CD14-positive monocyte (primary cell): ENCODE data around the gene PPIF. TPM values are rescaled to one million over a fixed set of nuclear protein-coding genes. Genes with fewer than 3 reads are reported as not detected.

Experiments
- DNase-seq, 3 donors: peaks; one replicate each; pipeline ENCODE4 v3.0.0-alpha.2; 2011 to 2022
- H2AFZ ChIP-seq: 2 replicates; pipeline ENCODE4 v1.6.0; 2012; ENCODE audit warnings: mild to moderate bottlenecking, low read depth, low read length, inconsistent platforms; ENCODE audit not compliant: insufficient read depth, poor library complexity, severe bottlenecking
- H3K27ac ChIP-seq, 2 donors: 1 replicate in 1 of 2; 2 replicates in 1 of 2; pipeline ENCODE4 v1.5.1; 2012 to 2013; ENCODE audit warnings: low read length in 2 of 2, control low read depth in 1 of 2, inconsistent platforms in 1 of 2, low read depth in 1 of 2, mild to moderate bottlenecking in 1 of 2
- H3K27me3 ChIP-seq, 2 donors: one replicate each; pipeline versions ENCODE4 v1.6.0 to v1.6.1; 2011 to 2013; ENCODE audit warnings: low read length in 2 of 2; ENCODE audit not compliant: control insufficient read depth in 2 of 2, insufficient read depth in 2 of 2
- H3K36me3 ChIP-seq, 2 donors: replicated peaks in 1 of 2; 1 replicate in 1 of 2; 2 replicates in 1 of 2; pipeline versions ENCODE4 v1.5.1 to v1.6.1; 2012 to 2013; ENCODE audit warnings: low read length in 2 of 2, control low read depth in 1 of 2, inconsistent platforms in 1 of 2, mild to moderate bottlenecking in 1 of 2; ENCODE audit not compliant: insufficient read depth in 2 of 2, control insufficient read depth in 1 of 2
- H3K4me1 ChIP-seq, 2 donors: 1 replicate in 1 of 2; 2 replicates in 1 of 2; pipeline versions ENCODE4 v1.5.1 to v1.6.1; 2012 to 2013; ENCODE audit warnings: low read length in 2 of 2, control low read depth in 1 of 2, inconsistent platforms in 1 of 2, mild to moderate bottlenecking in 1 of 2, moderate library complexity in 1 of 2; ENCODE audit not compliant: insufficient read depth in 2 of 2, control insufficient read depth in 1 of 2
- H3K4me2 ChIP-seq: replicated peaks from 2 replicates; pipeline ENCODE3; 2012; ENCODE audit warnings: low read length, moderate library complexity, mild to moderate bottlenecking; ENCODE audit not compliant: poor library complexity, severe bottlenecking; ENCODE audit errors: extremely low read depth
- H3K4me3 ChIP-seq, 3 experiments: fragments of 200-600 bp in 1 of 3; sonication (generic) in 1 of 3; replicated peaks in 1 of 3; 1 replicate in 2 of 3; 2 replicates in 1 of 3; pipeline ENCODE4 v1.5.1; 2011 to 2013; ENCODE audit warnings: low read length in 3 of 3, mild to moderate bottlenecking in 3 of 3, control low read depth in 2 of 3, low read depth in 2 of 3, inconsistent platforms in 1 of 3, moderate library complexity in 1 of 3
- H3K79me2 ChIP-seq: 2 replicates; pipeline ENCODE4 v1.6.0; 2012; ENCODE audit warnings: mild to moderate bottlenecking, control low read depth, inconsistent platforms, low read length, moderate library complexity; ENCODE audit not compliant: insufficient read depth
- H3K9ac ChIP-seq: 2 replicates; pipeline ENCODE4 v1.6.0; 2017; ENCODE audit warnings: low read length, mild to moderate bottlenecking; ENCODE audit not compliant: insufficient read depth, poor library complexity, severe bottlenecking
- H3K9me3 ChIP-seq, 2 donors: replicated peaks in 1 of 2; 1 replicate in 1 of 2; 2 replicates in 1 of 2; pipeline versions ENCODE4 v1.5.1 to v1.6.1; 2012 to 2013; ENCODE audit warnings: low read length in 2 of 2, control low read depth in 1 of 2; ENCODE audit not compliant: control insufficient read depth in 1 of 2, insufficient read depth in 1 of 2
- H4K20me1 ChIP-seq: 2 replicates; pipeline ENCODE4 v1.6.0; 2012; ENCODE audit warnings: mild to moderate bottlenecking, low read length, control low read depth, moderate library complexity; ENCODE audit not compliant: insufficient read depth
- H3K27ac Mint-ChIP-seq, 7 donors: one replicate each; pipeline ENCODE4 v1.8.0; 2020; ENCODE audit warnings: mild to moderate bottlenecking in 7 of 7, mixed read lengths in 7 of 7, moderate library complexity in 6 of 7, inconsistent platforms in 2 of 7
- H3K27me3 Mint-ChIP-seq, 3 donors: one replicate each; pipeline ENCODE4 v1.8.0; 2021 to 2022; ENCODE audit warnings: low read depth in 3 of 3, mild to moderate bottlenecking in 3 of 3, mixed read lengths in 3 of 3, moderate library complexity in 3 of 3, inconsistent platforms in 1 of 3
- H3K36me3 Mint-ChIP-seq, 2 donors: one replicate each; pipeline ENCODE4 v1.8.0; 2020; ENCODE audit warnings: mixed read lengths in 2 of 2, inconsistent platforms in 1 of 2, mild to moderate bottlenecking in 1 of 2
- H3K4me1 Mint-ChIP-seq: one replicate; pipeline ENCODE4 v1.8.0; 2020; ENCODE audit warnings: mild to moderate bottlenecking, mixed read lengths
- H3K4me3 Mint-ChIP-seq, 2 donors: one replicate each; pipeline ENCODE4 v1.8.0; 2020; ENCODE audit warnings: mild to moderate bottlenecking in 2 of 2, mixed read lengths in 2 of 2, moderate library complexity in 1 of 2
- H3K9me3 Mint-ChIP-seq, 7 donors: one replicate each; pipeline ENCODE4 v1.8.0; 2020 to 2022; ENCODE audit warnings: mixed read lengths in 7 of 7, mild to moderate bottlenecking in 6 of 7, moderate library complexity in 6 of 7, inconsistent platforms in 2 of 7
- CTCF ChIP-seq: fragments of 200-600 bp; IDR thresholded peaks from one replicate; pipeline ENCODE4 v1.8.0; 2022; ENCODE audit warnings: antibody characterized with exemption, mild to moderate bottlenecking
- WGBS: methylation state at CpG from one replicate; pipeline ENCODE4 v1.1.5; 2013; ENCODE audit warnings: missing lambda C conversion rate; ENCODE audit not compliant: insufficient coverage; 5-methylcytosine and 5-hydroxymethylcytosine counted together
- intact Hi-C, 2 donors: fragments of 100-400 bp; cut with micrococcal nuclease; formaldehyde crosslinking; loops; one replicate each; pipeline versions ENCODE4 v1.15.0 to v1.15.1; 2023
- polyA plus RNA-seq, 3 donors: library from polyadenylated mRNA; depleted of rRNA in 1 of 3; unstranded in 2 of 3; stranded (reverse) in 1 of 3; fragments of 300-500 nt in 2 of 3; fragments of >200 nt in 1 of 3; fragmentation: Illumina TruSeq in 2 of 3; gene quantifications; 1 replicate in 2 of 3; 2 replicates in 1 of 3; pipeline ENCODE4 v1.2.3, GENCODE V29; 2012 to 2021

Gene PPIF
- polyA plus RNA-seq, 3 donors: 36.6 to 1,064 (median 52.3) TPM

- no peak overlapping the region for H3K4me3 Mint-ChIP-seq
- Histone ChIP-seq H3K4me3 (no peak overlapping the region), H3K79me2 (no peaks in the 10 kb centered on the region), H3K27ac (no peak overlapping the region), H3K9ac (no peak overlapping the region), H2AFZ (no peak overlapping the region), H4K20me1 (no peaks in the 10 kb centered on the region), H3K27me3 (no peaks in the 10 kb centered on the region), H3K4me1 (peaks cover 0 to 6% of the 10 kb centered on the region in 2 donors), H3K4me2 (no peak overlapping the region), H3K36me3 (no peaks in the 10 kb centered on the region), H3K9me3 (no peaks in the 10 kb centered on the region)
- intact Hi-C loops: no loop called here
- TF ChIP-seq CTCF: no peak
- peaks cover 0 to 3% of the 10 kb centered on the region in 2 donors for H3K36me3 Mint-ChIP-seq
- no peak for DNase-seq
- H3K27me3 Mint-ChIP-seq: peaks cover 5 to 7% (median 5%) of the 10 kb centered on the region in 3 donors
- peak overlapping the region in 1 of 7 donors; percentile 37 for H3K27ac Mint-ChIP-seq
- peaks cover 7% of the 10 kb centered on the region for H3K4me1 Mint-ChIP-seq
- peaks cover 0 to 3% (median 0%) of the 10 kb centered on the region in 7 donors for H3K9me3 Mint-ChIP-seq
- 89% methylated on average over 1 of the region's 3 CpGs for WGBS
Observed at GRCh38 chr10:79339266-79339665, 8.0 kb upstream of the PPIF start.

GRCh38 chr10:79340646-79341244, 6.5 kb upstream of the PPIF start:
- TF ChIP-seq CTCF: no peak
- no peaks in the 10 kb centered on the region for H3K36me3 ChIP-seq
- Mint-ChIP-seq H3K4me1 (peaks cover 21% of the 10 kb centered on the region), H3K9me3 (peaks cover 0 to 3% (median 0%) of the 10 kb centered on the region in 7 donors), H3K27me3 (peaks cover 4 to 6% (median 4%) of the 10 kb centered on the region in 3 donors), H3K36me3 (peaks cover 0 to 3% of the 10 kb centered on the region in 2 donors), H3K27ac (peak overlapping the region in 2 of 7 donors; percentile 7 to 66), H3K4me3 (no peak overlapping the region)
- H3K27me3 ChIP-seq: no peaks in the 10 kb centered on the region
- no peaks in the 10 kb centered on the region for H3K79me2 ChIP-seq
- no peaks in the 10 kb centered on the region for H3K9me3 ChIP-seq
- DNase-seq: no peak
- H3K4me3 ChIP-seq: no peak overlapping the region
- H3K4me1 ChIP-seq: peaks cover 14 to 21% of the 10 kb centered on the region in 2 donors
- WGBS: 97% methylated on average over 5 of the region's 5 CpGs
- H3K9ac ChIP-seq: no peak overlapping the region
- H3K27ac ChIP-seq: no peak overlapping the region
- H4K20me1 ChIP-seq: no peaks in the 10 kb centered on the region
- intact Hi-C loops: no loop called here
- no peak overlapping the region for H2AFZ ChIP-seq
- H3K4me2 ChIP-seq: no peak overlapping the region
